ENCODE data around the gene RNPEP.
A peak's percentile ranks its signal among the peaks of the same experiment; 100 is the strongest.
"Not testable (repeated sequence)": the region's sequence is repeated elsewhere in the genome, so short reads cannot be mapped to it uniquely, and the experiment has no call there.

Gene RNPEP, protein sequence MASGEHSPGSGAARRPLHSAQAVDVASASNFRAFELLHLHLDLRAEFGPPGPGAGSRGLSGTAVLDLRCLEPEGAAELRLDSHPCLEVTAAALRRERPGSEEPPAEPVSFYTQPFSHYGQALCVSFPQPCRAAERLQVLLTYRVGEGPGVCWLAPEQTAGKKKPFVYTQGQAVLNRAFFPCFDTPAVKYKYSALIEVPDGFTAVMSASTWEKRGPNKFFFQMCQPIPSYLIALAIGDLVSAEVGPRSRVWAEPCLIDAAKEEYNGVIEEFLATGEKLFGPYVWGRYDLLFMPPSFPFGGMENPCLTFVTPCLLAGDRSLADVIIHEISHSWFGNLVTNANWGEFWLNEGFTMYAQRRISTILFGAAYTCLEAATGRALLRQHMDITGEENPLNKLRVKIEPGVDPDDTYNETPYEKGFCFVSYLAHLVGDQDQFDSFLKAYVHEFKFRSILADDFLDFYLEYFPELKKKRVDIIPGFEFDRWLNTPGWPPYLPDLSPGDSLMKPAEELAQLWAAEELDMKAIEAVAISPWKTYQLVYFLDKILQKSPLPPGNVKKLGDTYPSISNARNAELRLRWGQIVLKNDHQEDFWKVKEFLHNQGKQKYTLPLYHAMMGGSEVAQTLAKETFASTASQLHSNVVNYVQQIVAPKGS

DNA sequence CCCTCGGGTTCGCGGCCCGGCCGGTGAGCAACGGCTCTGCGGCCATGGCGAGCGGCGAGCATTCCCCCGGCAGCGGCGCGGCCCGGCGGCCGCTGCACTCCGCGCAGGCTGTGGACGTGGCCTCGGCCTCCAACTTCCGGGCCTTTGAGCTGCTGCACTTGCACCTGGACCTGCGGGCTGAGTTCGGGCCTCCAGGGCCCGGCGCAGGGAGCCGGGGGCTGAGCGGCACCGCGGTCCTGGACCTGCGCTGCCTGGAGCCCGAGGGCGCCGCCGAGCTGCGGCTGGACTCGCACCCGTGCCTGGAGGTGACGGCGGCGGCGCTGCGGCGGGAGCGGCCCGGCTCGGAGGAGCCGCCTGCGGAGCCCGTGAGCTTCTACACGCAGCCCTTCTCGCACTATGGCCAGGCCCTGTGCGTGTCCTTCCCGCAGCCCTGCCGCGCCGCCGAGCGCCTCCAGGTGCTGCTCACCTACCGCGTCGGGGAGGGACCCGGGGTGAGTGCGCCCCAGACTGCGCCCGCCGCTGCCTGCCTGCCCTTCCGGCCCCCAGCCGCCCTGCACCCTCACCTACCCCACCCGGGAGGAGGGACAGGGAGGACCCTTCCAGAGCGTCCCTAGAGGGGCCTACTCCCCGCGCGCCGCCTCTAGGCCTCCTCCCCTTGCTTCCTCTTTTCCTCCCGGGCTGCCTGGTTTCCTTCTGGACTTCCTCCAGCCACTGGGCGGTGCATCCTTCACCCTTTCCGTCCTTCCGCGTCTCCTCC is at the start of gene RNPEP:
Gene RNPEP (plus strand): TSS at position 26 of the 757 bp plus-strand sequence. CDS start 19 bp downstream, at position 45.
- DNase-seq (ENCODE audit: low read depth in 2 of 2): peak; percentile 2 to 36

DNA sequence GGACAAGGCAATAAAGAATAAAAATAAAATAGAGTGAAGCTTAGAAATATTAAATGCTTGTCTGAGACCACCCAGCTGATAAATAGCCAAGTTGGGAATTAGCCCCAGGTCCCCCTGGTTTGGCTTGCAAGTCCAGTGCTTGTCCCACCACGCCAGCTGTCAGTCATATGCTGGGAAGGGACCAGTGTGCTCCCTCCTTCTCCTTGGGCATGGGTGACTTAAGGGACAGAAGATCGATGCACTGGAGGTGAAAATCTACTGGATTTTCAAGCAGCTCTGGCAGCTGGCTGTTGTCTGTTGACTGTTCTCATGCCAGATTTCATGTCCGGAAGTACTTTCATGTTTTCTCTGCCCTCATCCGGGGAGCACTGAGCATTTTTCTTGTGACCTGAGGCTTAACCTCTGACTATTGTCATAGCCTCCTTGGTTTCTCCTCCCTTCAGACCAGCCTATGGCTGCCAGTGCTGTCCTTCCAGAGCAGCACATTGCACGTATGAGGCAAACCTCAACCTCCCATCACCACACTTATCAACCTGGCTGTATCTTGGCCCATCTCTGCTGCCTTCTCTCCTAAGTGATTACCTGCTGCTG is 48.5 kb upstream of the RNPEP start:
- DNase-seq (ENCODE audit: low read depth in 2 of 2): no peak

DNA sequence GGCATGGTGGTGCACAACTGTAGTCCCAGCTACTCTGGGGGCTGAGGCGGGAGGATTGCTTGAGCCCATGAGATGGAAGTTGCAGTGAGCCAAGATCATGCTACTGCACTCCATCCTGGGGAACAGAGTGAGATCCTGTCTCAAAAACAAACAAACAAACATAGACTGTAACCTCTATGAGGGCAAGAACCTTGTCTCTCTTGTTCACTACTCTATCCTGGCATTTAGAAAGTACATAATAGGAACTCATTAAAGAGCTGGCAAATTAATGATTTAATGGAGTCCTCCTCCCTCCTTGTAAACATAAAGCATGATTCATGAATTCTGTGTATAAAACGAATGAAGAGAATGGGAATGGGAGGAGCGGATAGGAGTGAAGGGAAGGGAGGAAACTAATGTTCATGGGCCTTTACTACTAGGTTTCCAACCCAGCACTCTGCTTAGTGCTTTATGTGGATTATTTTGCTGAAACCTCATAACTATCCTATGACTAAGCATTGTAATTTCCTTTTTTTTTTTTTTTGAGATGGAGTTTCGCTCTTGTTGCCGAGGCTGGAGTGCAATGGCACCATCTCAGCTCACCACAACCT is 44.7 kb upstream of the RNPEP start:
- DNase-seq (ENCODE audit: low read depth in 2 of 2): no peak

DNA sequence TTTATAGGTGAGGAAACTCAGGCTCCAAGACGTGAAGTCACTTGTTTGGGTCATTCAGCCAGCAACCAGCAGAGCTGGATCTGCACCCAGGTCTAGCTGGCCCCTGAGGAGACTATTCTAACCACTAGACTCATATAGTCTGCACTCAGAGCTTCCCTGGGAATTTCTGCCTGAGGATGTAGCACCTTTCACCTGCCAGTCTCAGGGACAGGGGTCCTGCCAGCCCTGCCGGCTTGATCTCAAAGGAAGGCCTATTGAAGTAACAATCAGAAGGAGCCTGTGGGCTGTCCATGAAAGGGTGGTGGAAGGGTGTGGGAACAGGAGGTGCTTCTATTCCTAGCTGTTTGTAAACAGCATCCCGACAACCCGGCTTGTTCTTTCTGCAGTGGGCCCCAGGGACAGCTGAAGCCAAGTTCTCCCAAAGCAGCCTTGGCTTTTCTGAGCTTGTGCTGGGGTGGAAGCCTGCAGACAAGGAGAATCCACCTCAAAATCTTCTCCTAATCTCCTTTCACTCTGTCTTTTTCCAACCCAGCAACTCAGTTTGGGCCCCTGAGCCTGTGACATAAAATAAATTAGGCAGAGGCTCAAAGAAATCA is 43.9 kb upstream of the RNPEP start:
- DNase-seq (ENCODE audit: low read depth in 2 of 2): no peak

DNA sequence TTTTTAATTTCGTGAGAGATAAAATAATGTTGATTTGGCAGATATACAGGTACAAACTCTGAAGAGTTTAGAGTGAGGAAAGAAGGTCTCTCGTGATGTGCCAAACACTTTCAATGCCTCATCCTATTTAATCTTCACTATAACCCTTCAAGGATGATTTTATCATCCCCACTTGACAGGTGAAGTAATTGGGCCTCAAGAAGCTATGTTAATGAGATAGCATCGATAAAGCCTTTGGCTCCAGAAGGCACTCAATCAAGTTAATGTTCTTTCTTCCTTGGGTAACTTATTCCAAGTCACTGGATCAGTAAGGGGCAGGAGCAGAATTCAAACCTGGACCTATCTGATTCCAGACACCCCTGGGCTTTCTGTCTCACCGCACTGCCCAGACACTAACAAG is 43.3 kb upstream of the RNPEP start:
- no peak for DNase-seq (ENCODE audit: low read depth in 2 of 2)

DNA sequence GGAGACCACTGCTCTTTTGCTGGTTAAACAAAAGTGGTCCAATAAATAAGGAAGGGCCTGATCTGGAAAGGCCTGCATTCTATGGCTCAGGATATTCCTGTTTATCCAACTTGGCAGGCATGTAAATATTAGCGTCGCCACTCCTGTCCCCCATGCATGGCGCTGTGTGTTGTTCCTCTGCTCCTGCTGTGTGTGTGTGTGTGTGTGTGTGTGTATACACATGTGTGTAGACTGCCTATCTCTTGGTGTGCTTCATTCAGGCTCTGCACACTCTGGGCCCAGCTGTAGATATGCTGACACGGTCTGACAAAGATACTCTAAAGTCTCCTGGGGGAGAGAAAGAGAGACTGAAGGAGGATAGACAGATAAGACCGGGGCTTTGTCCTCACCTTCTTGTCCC is 42.9 kb upstream of the RNPEP start:
- DNase-seq (ENCODE audit: low read depth in 2 of 2): no peak

DNA sequence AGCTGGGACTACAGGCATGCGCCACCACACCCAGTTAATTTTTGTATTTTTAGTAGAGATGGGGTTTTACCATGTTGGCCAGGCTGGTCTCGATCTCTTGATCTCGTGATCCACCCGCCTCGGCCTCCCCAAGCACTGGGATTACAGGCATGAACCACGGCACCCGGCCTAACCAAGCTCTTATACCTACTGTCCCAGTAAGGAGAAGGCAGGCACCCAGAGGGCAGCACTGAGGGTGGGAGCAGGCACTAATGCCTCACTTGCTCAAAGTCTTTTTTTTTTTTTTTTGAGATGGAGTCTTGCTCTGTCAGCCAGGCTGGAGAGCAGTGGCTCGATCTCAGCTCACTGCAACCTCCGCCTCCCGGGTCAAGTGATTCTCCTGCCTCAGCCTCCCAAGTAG is 42.1 kb upstream of the RNPEP start:
- not testable (repeated sequence) for DNase-seq (ENCODE audit: low read depth in 2 of 2)

DNA sequence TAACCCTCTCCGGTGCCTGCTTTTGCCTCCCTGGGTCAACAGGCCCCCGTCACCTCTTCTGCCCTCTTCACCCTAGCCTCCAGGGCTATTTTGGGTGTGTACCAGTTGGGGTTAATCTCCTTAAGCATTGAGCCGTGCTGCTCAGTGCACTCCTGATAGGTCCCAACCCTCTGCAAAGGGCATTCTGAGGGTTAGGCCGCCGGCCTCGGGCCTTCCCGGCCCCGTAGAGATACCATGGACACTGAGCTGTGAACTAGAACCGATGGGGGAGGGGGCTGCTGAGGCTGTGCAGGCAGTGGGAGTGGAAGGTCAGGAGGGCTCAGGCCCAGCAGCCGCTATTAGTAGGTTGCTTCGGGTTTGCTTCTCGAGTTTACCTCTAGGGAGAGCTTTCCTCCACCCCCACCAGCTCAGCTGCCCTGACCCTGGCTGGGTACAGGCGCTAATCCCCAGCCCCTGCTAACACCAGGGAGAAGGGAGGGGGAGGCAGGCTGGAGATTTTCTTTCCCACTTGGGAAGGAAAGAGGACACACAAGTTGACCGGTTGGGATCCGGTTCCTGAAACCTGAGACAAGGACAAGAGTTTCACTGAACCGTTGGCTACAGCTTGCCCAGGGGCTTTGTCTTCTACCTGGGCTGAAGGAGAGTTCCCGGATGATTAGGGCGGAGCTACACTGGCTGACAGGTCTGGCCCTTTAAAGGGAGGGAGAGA is 40.9 kb upstream of the RNPEP start:
- DNase-seq (ENCODE audit: low read depth in 2 of 2): no peak

DNA sequence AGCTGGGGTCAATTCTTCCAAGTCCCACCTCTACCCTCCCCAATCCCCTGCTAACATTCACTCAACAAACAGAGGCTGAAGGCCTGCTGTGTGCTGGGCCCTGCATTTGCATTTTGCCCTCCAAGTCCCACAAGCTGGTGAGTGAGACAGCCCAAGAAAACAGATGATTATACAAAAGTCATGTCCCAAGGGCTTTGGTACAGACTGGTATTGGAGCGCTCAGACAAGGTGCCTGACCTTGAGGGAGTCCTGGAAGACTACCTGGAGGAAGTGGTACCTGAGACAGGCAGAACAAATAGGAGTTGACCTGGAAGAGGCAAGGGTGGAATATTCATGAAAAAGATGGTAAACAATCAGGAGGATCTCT is 40.3 kb upstream of the RNPEP start:
- no peak for DNase-seq (ENCODE audit: low read depth in 2 of 2)

DNA sequence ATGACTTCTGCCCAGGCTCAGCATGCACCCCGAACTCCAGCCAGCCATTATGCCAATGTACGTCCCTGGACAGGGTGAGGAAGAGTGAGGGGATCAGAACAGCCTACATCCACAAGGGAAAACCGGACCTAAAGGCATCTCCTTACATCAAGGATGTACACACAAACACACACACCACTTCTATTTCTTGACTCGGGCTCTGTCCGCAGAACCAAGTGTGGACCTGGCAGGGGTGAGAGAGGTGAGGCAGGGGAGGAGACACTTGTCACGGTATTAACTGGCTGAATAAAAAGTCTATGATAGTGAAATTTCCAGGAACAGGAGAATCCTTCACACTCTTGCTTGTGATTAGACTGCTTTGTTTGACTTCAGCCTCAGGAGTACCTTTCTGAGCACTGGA is 38.4 kb upstream of the RNPEP start:
- no peak for DNase-seq (ENCODE audit: low read depth in 2 of 2)

DNA sequence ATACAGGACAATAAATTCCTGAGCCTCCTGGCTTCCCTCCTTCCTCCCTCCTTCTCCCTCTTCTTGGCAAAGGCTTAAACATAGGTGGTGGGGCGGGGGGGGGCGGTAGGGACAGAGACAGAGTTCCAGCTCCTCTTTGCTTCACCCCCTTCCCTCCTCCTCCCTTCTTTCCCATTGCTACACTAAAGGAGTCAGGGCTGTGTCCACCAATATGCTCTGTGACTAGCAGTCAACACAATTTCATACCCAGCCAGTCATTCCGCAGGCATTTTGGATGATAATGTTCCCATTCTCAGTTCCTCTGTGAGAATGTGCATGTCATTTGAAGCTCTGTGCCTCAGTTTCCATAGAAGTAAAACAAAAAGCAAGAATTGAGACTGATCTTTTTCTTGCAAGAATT is 37.8 kb upstream of the RNPEP start:
- DNase-seq (ENCODE audit: low read depth in 2 of 2): no peak

DNA sequence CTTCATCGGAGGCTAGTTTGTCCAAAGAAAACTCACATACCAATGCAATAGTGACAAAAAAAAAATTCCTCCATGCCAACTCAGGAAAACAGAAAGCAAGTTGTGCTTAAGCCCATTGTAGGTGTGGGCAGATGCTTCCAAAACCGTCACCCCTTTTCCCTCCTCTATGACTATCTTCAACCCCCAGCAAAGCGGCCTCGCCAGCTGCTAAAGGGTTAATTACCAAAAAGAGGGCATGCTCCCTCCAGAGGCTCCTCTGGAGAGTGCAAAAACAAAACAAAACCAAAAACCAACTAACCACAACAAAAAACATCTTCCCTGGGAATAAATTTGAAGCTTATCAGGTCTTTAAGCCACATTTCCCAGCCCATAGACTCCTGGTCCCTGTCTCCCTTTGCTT is 37.3 kb upstream of the RNPEP start:
- DNase-seq (ENCODE audit: low read depth in 2 of 2): no peak

DNA sequence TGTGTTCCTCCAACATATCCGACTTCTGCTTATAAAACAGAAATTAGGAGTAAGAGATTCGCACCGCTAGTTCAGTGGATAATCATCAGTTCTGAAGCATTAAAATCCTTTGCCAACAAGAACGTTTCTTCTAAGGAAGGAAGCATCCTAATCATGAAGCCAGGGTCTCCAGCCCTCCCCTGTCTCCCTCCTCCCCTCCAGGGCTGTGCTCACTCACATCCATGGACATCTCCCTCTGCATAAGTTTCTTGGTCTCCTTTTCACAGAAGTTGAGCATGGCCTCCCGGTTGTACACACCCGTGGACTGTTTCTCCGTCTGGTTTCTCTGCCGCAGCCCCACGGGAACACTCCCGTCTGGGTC is 36.6 kb upstream of the RNPEP start:
- DNase-seq (ENCODE audit: low read depth in 2 of 2): no peak

DNA sequence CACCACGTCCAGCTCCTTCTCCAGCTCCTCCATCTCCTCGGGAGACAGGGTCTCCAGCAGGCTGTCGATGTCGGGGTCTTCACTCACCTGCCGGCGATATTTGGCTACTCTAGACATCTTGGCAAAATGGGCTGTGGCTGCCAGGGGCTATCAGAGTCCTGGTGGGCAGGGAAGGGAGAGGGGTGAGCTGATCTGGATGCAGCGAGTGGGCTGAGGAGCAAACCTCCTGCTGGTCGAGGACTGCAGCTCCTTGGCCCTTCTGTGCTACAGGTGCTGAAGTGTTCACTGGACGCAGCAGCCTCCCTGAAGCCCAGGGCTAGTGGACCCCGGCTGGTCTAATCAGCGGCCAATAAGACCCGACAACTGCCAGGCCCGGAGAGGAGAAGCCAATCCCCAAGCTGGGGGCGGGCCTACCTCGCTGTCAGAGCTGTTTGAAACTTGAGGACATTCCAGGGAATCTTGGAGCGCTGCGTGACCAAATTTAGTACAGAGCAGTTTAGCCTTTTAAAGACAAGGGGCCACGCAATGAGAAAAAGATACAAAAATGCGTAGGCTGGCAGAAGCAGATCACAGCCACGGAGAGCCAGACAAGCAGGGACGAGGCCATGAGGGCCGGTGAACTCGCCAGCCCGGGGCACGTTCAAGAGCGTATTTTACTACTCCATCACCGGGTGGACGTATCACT is 36.1 kb upstream of the RNPEP start, which contains the start of gene LMOD1:
Gene LMOD1 (minus strand): TSS at position 325 of the 685 bp plus-strand sequence. CDS start 208 bp downstream, at position 117.
- no peak for DNase-seq (ENCODE audit: low read depth in 2 of 2)

DNA sequence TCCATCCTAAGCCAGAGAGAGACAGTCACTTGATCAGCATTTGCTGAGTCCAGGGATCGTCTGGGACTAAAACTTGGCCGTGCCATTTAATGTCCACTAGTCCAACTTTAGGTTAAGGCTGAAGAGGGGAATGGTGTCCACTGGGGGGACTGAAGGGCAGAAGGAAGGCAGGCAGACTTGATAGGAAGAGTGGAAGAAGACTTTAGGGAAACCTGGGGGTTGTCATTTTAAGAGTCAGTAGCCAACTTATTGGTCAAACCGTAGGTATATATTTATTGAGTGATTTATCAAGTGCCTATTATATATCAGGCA is 34.8 kb upstream of the RNPEP start:
- DNase-seq (ENCODE audit: low read depth in 2 of 2): no peak

DNA sequence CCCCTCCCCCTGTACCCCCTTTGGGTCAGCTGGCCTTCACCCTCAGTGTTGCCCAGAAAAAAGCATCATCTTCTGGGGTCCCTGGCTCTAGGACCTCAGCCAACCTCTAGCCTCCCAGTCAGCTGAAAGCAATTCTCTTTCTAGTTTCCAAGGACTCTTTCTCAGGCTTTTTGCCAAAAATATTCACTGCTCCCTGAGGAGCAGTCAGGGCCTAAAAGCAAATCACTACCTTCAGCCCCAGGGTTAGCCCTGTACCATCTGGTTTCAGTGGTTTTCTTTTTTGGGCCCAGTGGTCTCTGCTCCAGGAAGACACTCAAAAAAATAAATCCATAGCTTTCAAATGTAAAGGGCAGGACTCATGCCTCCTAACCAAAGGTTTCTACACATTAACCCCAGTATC is 33.0 kb upstream of the RNPEP start:
- DNase-seq (ENCODE audit: low read depth in 2 of 2): no peak

DNA sequence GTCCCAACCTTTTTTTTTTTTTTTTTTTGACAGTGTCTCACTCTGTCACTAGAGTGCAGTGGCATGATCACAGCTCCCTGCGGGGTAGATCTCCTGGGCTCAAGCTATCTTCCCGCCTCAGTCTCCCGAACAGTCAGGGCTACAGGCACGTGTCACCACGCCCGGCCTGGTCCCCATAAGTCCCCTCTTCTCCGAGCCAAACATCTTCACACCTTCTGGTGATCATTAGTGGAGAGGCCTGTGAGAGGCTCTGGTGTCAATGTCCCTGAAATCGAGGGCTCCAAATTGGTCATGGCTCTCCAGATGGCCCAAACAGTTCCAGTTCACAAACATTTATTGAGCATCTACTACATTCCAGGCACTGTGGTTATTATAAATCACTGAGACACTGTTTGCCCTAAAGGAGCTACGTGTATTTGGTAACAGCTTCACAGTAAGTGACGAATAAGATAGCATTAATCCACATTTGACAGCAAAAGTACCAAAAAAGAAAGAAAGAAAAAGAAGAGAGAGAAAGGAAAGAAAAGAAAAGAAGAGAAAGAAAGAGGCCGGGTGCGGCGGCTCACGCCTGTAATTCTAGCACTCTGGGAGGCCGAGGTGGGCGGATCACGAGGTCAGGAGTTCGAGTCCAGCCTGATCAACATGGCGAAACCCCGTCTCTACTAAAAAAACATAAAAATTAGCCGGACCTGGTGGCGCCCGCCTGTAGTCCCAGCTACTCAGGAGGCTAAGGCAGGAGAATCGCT is 28.0 kb upstream of the RNPEP start:
- peak in 1 of 2 donors; percentile 2 for DNase-seq (ENCODE audit: low read depth in 2 of 2)

DNA sequence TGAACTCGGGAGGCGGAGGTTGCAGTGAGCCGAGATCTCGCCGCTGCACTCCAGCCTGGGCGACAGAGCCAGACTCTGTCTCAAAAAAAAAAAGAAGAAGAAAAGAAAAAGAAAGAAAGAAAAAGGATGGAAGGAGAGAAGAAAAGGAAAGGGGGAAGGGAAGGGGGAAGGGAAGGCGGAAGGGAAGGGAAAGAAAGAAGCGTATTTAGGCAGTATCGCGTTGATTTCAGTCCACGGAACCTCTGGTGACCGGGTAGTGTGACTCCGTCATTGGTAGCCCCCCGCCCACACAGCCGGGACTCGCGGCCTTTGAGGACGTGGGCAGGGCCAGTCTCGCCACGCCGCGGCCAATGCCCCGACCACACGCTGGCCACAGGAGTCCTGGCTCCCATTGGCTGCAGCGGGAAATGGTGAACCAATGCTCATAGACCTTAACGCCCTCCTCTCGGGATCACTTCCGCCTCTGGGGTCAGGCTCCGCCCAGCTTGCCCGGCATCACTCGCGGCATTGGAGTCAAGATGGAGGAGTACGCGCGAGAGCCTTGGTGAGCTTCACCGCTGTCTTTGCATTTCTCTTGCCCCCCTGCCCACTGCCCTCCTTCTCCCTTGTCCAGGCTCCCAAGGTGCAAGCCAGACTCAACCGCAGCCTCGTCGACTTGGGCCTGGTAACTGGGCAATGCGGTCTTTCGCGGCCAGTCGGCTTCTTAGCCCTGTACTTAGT is 27.3 kb upstream of the RNPEP start, which contains the start of gene TIMM17A:
Gene TIMM17A (plus strand): TSS at position 495 of the 720 bp plus-strand sequence. CDS start 24 bp downstream, at position 519.
- peak; percentile 90 to 91 for DNase-seq (ENCODE audit: low read depth in 2 of 2)

DNA sequence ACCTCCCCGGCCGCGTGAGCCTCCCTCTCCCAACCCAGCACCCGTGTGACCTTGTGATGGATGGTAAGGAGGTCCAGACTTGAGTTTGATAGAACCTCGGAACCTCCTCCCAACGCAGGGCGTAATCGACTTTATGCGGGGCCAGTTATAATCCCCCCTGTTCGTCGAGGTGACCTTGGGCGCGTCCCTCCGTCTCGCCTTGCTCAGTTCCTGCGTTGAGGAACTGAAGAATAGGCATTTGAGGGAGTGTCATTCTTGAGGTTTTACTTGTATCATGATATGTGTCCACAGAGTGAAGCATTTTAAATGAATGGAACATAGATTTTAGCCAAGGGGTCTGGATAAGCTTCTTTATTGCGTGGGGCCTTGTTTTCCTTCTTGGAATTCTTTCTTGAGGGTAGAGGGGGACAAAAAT is 26.7 kb upstream of the RNPEP start:
- DNase-seq (ENCODE audit: low read depth in 2 of 2): no peak

Data from stimulated activated CD8-positive, alpha-beta memory T cell treated with anti-CD3 and anti-CD28 coated beads, Interleukin-7, amount 100 ng/mL, for 4 hours (primary cell).